Measurements from ENCODE around the gene SMAD1. TPM values are rescaled to one million over a fixed set of nuclear protein-coding genes. Genes with fewer than 3 reads are reported as not detected.

Gene SMAD1
- total RNA-seq, 2 experiments from 2014 or later, result 9.7 to 11.5 TPM

- CTCF ChIA-PET, result no interaction called here
- no peak overlapping the region for H3K4me3 ChIP-seq (ENCODE audit: low read length)
- H3K27me3 ChIP-seq (ENCODE audit: control insufficient read depth in 1 of 2, insufficient read depth in 2 of 2, low read length in 2 of 2), result no peaks in the 10 kb centered on the region
- H3K4me1 Mint-ChIP-seq (ENCODE audit: low read depth), result peaks cover 23% of the 10 kb centered on the region
- H3K36me3 Mint-ChIP-seq (ENCODE audit: low read depth), result peaks cover 33% of the 10 kb centered on the region
- ATAC-seq (ENCODE audit: poor library complexity), result no peak
- intact Hi-C loops (cut with DNase I, micrococcal nuclease), result no loop called here
- TF ChIP-seq, protein P1, sequence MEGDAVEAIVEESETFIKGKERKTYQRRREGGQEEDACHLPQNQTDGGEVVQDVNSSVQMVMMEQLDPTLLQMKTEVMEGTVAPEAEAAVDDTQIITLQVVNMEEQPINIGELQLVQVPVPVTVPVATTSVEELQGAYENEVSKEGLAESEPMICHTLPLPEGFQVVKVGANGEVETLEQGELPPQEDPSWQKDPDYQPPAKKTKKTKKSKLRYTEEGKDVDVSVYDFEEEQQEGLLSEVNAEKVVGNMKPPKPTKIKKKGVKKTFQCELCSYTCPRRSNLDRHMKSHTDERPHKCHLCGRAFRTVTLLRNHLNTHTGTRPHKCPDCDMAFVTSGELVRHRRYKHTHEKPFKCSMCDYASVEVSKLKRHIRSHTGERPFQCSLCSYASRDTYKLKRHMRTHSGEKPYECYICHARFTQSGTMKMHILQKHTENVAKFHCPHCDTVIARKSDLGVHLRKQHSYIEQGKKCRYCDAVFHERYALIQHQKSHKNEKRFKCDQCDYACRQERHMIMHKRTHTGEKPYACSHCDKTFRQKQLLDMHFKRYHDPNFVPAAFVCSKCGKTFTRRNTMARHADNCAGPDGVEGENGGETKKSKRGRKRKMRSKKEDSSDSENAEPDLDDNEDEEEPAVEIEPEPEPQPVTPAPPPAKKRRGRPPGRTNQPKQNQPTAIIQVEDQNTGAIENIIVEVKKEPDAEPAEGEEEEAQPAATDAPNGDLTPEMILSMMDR (IDR thresholded peaks at IDR 0.05), result no peak
- peaks cover 12% of the 10 kb centered on the region for H3K9me3 Mint-ChIP-seq
- no peaks in the 10 kb centered on the region for H3K36me3 ChIP-seq (ENCODE audit: insufficient read depth, low read length)
- no peaks in the 10 kb centered on the region for H3K27me3 Mint-ChIP-seq
- POLR2A ChIA-PET, result no interaction called here
- H3K4me3 Mint-ChIP-seq, result no peak overlapping the region
- DNase-seq, result no peak
- H3K27ac ChIP-seq (ENCODE audit: low read depth in 1 of 2, low read length in 2 of 2), result no peak overlapping the region
- H3K4me1 ChIP-seq (ENCODE audit: insufficient read depth, low read length), result no peaks in the 10 kb centered on the region
- H3K27ac Mint-ChIP-seq, result no peak overlapping the region
- peaks cover 0 to 14% of the 10 kb centered on the region in 2 experiments for H3K9me3 ChIP-seq (ENCODE audit: control insufficient read depth in 1 of 2, insufficient read depth in 1 of 2, low read length in 2 of 2)
Measured at GRCh38 chr4:145511913-145512522, 30.4 kb downstream of the SMAD1 start.

DNA sequence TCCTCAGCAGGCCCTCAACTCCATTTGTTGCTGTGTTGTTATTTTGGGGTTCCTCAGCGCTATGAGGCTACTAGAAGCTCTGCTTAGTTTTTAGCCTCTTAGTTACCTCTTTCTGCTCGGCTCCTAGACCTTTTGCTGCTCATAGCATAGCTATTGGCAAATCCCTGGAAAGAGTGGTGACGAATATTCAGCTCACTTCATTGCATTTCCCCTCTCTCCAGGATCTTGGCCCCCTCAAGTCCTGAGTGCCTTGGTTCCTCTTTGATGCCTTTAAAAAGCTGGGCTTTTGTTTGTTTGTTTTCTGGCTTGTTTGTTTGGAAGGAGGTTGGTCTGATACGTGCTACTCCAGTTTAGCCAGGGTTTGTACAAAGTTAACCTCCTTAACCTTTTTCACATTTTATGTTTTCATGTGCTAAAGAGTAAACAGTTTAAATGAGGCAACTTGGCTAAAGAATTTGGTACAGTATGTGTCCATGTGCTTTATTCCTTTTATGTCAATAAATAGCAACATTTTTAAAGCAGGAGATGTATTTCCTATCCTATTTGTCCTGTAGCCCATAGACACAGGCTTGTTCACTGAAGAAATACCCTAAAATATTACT lies 31.5 kb downstream of the SMAD1 start:
- CTCF ChIA-PET, result no interaction called here
- peaks cover 0 to 14% of the 10 kb centered on the region in 2 experiments for H3K9me3 ChIP-seq (ENCODE audit: control insufficient read depth in 1 of 2, insufficient read depth in 1 of 2, low read length in 2 of 2)
- no peak overlapping the region for H3K27ac Mint-ChIP-seq
- H3K27me3 Mint-ChIP-seq, result no peaks in the 10 kb centered on the region
- H3K27me3 ChIP-seq (ENCODE audit: control insufficient read depth in 1 of 2, insufficient read depth in 2 of 2, low read length in 2 of 2), result no peaks in the 10 kb centered on the region
- peaks cover 36% of the 10 kb centered on the region for H3K36me3 Mint-ChIP-seq (ENCODE audit: low read depth)
- ATAC-seq (ENCODE audit: poor library complexity), result no peak
- DNase-seq, result no peak
- no peak overlapping the region for H3K27ac ChIP-seq (ENCODE audit: low read depth in 1 of 2, low read length in 2 of 2)
- H3K9me3 Mint-ChIP-seq, result peaks cover 12% of the 10 kb centered on the region
- H3K4me1 Mint-ChIP-seq (ENCODE audit: low read depth), result peaks cover 14% of the 10 kb centered on the region
- TF ChIP-seq, protein P1 (IDR thresholded peaks at IDR 0.05), result no peak
- POLR2A ChIA-PET, result no interaction called here
- intact Hi-C loops (cut with DNase I, micrococcal nuclease), result no loop called here
- no peaks in the 10 kb centered on the region for H3K36me3 ChIP-seq (ENCODE audit: insufficient read depth, low read length)
- H3K4me3 Mint-ChIP-seq, result no peak overlapping the region
- no peak overlapping the region for H3K4me3 ChIP-seq (ENCODE audit: low read length)
- no peaks in the 10 kb centered on the region for H3K4me1 ChIP-seq (ENCODE audit: insufficient read depth, low read length)

DNA sequence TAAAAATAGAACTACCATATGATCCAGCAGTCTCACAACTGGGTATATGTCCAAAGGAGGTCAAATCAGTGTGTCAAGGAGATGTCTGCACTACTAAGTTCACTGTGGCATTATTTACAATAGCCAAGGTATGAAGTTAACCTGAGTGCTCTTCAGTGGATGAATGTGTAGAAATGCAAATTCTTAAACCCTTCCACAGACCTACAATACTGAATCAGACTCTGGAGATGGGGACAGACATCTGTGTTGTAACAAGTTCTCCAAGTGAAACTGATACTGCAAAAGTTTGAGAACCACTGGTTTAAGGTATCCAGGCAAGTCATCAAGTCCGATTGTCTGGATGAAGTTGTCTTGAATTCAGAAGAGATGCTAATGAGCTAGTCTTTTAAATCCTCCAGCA lies 38.5 kb downstream of the SMAD1 start:
- Histone ChIP-seq H3K27me3 (ENCODE audit: control insufficient read depth in 1 of 2, insufficient read depth in 2 of 2, low read length in 2 of 2) (no peaks in the 10 kb centered on the region), H3K27ac (ENCODE audit: low read depth in 1 of 2, low read length in 2 of 2) (no peak overlapping the region), H3K4me3 (ENCODE audit: low read length) (no peak overlapping the region), H3K36me3 (ENCODE audit: insufficient read depth, low read length) (no peaks in the 10 kb centered on the region), H3K9me3 (ENCODE audit: control insufficient read depth in 1 of 2, insufficient read depth in 1 of 2, low read length in 2 of 2) (no peaks in the 10 kb centered on the region), H3K4me1 (ENCODE audit: insufficient read depth, low read length) (no peaks in the 10 kb centered on the region)
- Mint-ChIP-seq H3K9me3 (no peaks in the 10 kb centered on the region), H3K27ac (no peak overlapping the region), H3K27me3 (no peaks in the 10 kb centered on the region), H3K36me3 (ENCODE audit: low read depth) (peaks cover 9% of the 10 kb centered on the region), H3K4me1 (ENCODE audit: low read depth) (peaks cover 10% of the 10 kb centered on the region), H3K4me3 (no peak overlapping the region)
- intact Hi-C loops (cut with DNase I, micrococcal nuclease), result no loop called here
- POLR2A ChIA-PET, result interaction anchor here (0.6 kb wide), 1 partner anchor 11 kb away, joined by 3 read pairs; no protein-coding TSS in a partner anchor
- ATAC-seq (ENCODE audit: poor library complexity), result no peak
- DNase-seq, result no peak
- CTCF ChIA-PET, result no interaction called here
- TF ChIP-seq, protein P1 (IDR thresholded peaks at IDR 0.05), result no peak
